Kidney (tissue), 14 donors: ENCODE results near the gene MACROD2. TPM values are rescaled to one million over a fixed set of nuclear protein-coding genes. Genes with fewer than 3 reads are reported as not detected.

Experiments used
- DNase-seq, 5 donors: peaks; one replicate each; pipeline ENCODE4 v3.0.0-alpha.2; 2013 to 2020
- FAIRE-seq: peaks from 2 replicates; lab custom pipeline; 2012; peaks lifted over from hg19 to GRCh38; lab: Jason Lieb, UNC
- H3K27ac ChIP-seq, 2 donors: one replicate each; pipeline ENCODE4 v1.7.0; 2013; ENCODE audit warnings: low read depth in 2 of 2, low read length in 2 of 2, inconsistent platforms in 1 of 2
- H3K27me3 ChIP-seq: one replicate; pipeline ENCODE4 v1.7.1; 2013; ENCODE audit warnings: low read length, inconsistent platforms; ENCODE audit not compliant: control insufficient read depth, insufficient read depth
- H3K36me3 ChIP-seq, 3 donors: one replicate each; pipeline versions ENCODE4 v1.7.0 to v1.7.1; 2013; ENCODE audit warnings: low read length in 3 of 3, control low read depth in 1 of 3, inconsistent platforms in 1 of 3; ENCODE audit not compliant: insufficient read depth in 3 of 3, control insufficient read depth in 2 of 3
- H3K4me1 ChIP-seq, 3 donors: one replicate each; pipeline versions ENCODE4 v1.7.0 to v1.7.1; 2013; ENCODE audit warnings: low read length in 3 of 3, inconsistent platforms in 1 of 3, low read depth in 1 of 3; ENCODE audit not compliant: control insufficient read depth in 2 of 3, insufficient read depth in 2 of 3
- H3K4me3 ChIP-seq, 3 donors: one replicate each; pipeline versions ENCODE4 v1.7.0 to v1.8.1; 2013; ENCODE audit warnings: low read length in 3 of 3, control low read depth in 1 of 3, inconsistent platforms in 1 of 3
- H3K9ac ChIP-seq, 3 donors: one replicate each; pipeline versions ENCODE4 v1.7.0 to v1.7.1; 2013; ENCODE audit warnings: low read length in 3 of 3, control low read depth in 1 of 3, inconsistent platforms in 1 of 3
- H3K9me3 ChIP-seq, 3 donors: one replicate each; pipeline versions ENCODE4 v1.7.0 to v1.7.1; 2013; ENCODE audit warnings: low read length in 3 of 3, control low read depth in 1 of 3, inconsistent platforms in 1 of 3; ENCODE audit not compliant: control insufficient read depth in 2 of 3, insufficient read depth in 1 of 3
- CTCF ChIP-seq: IDR thresholded peaks from 3 replicates; pipeline ENCODE4 v1.5.1; 2012; ENCODE audit warnings: mild to moderate bottlenecking, moderate library complexity, borderline replicate concordance; ENCODE audit not compliant: insufficient read depth; ENCODE audit errors: extremely low read depth
- intact Hi-C: fragments of 100-400 bp; cut with DNase I; formaldehyde crosslinking; loops from one replicate; pipeline ENCODE4 v1.11.1; 2022
- polyA plus RNA-seq: library from polyadenylated mRNA; stranded (reverse); fragments of 350-450 nt; fragmentation: Illumina TruSeq; extraction: RNeasy Lipid Tissue Mini Kit (QIAGEN cat#74804); gene quantifications from one replicate; pipeline ENCODE4 v1.2.3, GENCODE V29; 2014; ENCODE audit warnings: low read depth, low replicate concordance; ENCODE audit not compliant: insufficient read depth
- total RNA-seq: library from RNA; stranded (reverse); fragmentation: NEBNext Ultra II Directional; extraction: Animal tissue kit (Norgen Biotek cat#: 25700); gene quantifications from one replicate; pipeline ENCODE4 v1.2.1, GENCODE V29; 2021
- donor health status: control.
- donor health status: control.
- donor health status: control.
- donor health status: control.
- donor health status: control.
- donor health status: DM: yes; HTN: yes; CAD: no.
- donor health status: Normal renal cell carcinoma (clear cell type).

The MACROD2 gene
- total and polyA plus RNA-seq, 2 donors from 2014 or later, result 3.0 to 10.0 TPM

DNA sequence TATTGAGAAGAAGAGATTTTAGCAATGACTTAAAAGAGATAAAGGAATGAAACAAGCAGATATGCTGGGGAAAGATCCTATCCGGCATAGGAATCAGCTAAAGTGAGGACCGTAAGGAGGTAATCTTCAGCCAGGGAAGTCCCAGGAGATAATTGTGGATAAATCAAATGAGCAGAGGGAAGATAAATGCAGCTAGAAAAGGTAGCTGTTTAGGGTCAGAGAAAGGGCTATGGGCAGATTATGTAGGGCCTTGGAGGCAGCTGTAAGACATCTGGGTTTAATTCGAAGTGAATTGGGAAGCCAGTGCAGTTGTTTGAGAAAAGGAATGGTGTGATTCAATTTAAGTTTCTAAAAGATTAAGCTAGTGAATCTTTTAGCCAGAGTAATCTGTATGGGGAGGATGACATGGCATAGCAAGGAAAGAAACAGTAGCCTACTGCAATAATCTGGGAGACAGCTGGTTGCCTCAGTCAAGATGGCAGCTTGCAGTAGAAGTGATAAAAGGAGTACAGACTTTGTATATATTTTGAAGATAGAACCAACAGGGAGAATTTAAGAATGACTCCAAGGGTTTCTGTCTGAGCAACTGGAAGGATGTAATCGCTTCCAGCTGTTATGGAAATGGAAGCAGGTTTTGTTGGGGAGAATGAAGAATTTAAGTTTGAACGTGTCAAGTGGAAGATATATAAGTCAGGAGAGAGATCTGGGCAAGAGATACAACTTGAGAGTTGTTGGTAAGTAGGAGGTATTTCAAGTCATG lies 894.4 kb downstream of the MACROD2 start:
- TF ChIP-seq CTCF, result no peak
- no peak overlapping the region for H3K27ac ChIP-seq
- intact Hi-C loops, result no loop called here
- no peaks in the 10 kb centered on the region for H3K9me3 ChIP-seq
- H3K9ac ChIP-seq, result no peak overlapping the region
- FAIRE-seq (no peak), DNase-seq (no peak)
- no peaks in the 10 kb centered on the region for H3K36me3 ChIP-seq
- H3K27me3 ChIP-seq, result no peaks in the 10 kb centered on the region
- H3K4me1 ChIP-seq, result no peaks in the 10 kb centered on the region
- no peak overlapping the region for H3K4me3 ChIP-seq

DNA sequence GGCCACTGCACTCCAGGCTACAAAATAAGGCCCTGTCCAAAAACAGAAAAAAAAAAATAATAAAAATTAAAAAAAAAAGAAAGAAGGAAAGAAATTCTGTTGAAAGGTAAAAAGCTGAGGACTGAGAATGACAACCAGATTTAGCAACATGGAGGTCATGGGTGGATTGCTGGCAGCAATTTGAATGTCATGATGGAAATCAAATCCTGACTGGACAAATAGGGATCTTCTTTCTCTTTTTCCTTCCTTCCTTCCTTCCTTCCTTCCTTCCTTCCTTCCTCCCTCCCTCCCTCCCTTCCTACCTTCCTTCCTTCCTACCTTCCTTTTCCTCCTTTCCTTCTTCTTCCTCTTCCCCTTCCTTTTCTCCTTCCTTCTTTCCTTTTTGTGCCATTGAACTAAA lies 895.4 kb downstream of the MACROD2 start:
- Histone ChIP-seq H3K27me3 (no peaks in the 10 kb centered on the region), H3K9me3 (no peaks in the 10 kb centered on the region), H3K9ac (no peak overlapping the region), H3K27ac (no peak overlapping the region), H3K36me3 (no peaks in the 10 kb centered on the region), H3K4me3 (no peak overlapping the region), H3K4me1 (no peaks in the 10 kb centered on the region)
- DNase-seq (no peak), FAIRE-seq (no peak)
- no peak for TF ChIP-seq CTCF
- intact Hi-C loops, result no loop called here

- Histone ChIP-seq H3K27me3 (no peaks in the 10 kb centered on the region), H3K4me3 (no peak overlapping the region), H3K27ac (no peak overlapping the region), H3K9me3 (no peaks in the 10 kb centered on the region), H3K36me3 (no peaks in the 10 kb centered on the region), H3K9ac (no peak overlapping the region), H3K4me1 (no peaks in the 10 kb centered on the region)
- no peak for TF ChIP-seq CTCF
- DNase-seq, result no peak
- FAIRE-seq, result no peak
- intact Hi-C loops, result no loop called here
These were observed 897.5 kb downstream of the MACROD2 start for GRCh38 chr20:14892782-14893181.

DNA sequence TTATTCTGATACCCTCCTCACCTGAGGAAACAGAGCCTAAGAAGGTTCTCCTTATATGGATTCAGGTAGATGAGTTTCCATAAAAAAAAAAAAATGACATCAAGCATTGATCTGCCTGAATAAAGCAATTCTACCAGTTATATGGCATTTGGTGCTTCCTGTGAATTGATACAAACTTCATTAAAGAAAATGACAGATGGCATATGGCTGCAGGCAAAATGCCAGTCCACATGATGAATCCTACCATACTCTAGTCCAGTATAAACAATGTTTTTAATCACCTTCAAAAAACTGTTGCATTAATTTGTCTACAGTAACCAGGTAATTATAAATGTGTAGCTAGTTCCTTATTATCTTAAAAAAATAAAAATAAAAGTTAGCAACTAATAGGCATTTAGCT lies 901.3 kb downstream of the MACROD2 start:
- no peaks in the 10 kb centered on the region for H3K4me1 ChIP-seq
- no peak overlapping the region for H3K9ac ChIP-seq
- DNase-seq (no peak), FAIRE-seq (no peak)
- TF ChIP-seq CTCF, result no peak
- no peak overlapping the region for H3K4me3 ChIP-seq
- no peaks in the 10 kb centered on the region for H3K9me3 ChIP-seq
- no peaks in the 10 kb centered on the region for H3K27me3 ChIP-seq
- no peaks in the 10 kb centered on the region for H3K36me3 ChIP-seq
- no peak overlapping the region for H3K27ac ChIP-seq
- intact Hi-C loops, result no loop called here
